Testis (tissue), 2 donors: ENCODE results near the gene NRG2.

Source experiments
- CTCF ChIP-seq, 3 experiments: fragments of 450-650 bp in 2 of 3; fragments of 200-600 bp in 1 of 3; sonication (generic) in 1 of 3; IDR thresholded peaks; one replicate each; pipeline ENCODE4 v1.5.1; 2016 to 2019; ENCODE audit warnings: antibody characterized with exemption in 3 of 3, mild to moderate bottlenecking in 2 of 3, moderate library complexity in 1 of 3
- POLR2A ChIP-seq: fragments of 450-650 bp; IDR thresholded peaks from one replicate; pipeline ENCODE4 v1.6.1; 2017; ENCODE audit warnings: antibody characterized with exemption, mild to moderate bottlenecking, moderate library complexity

GRCh38 chr5:139946006-139946405 lies 97.1 kb downstream of the NRG2 start:
- TF ChIP-seq CTCF (IDR thresholded peaks at IDR 0.05) (no peak), POLR2A (no peak)
